ENCODE measurements around the gene SUGCT. TPM values are rescaled to one million over a fixed set of nuclear protein-coding genes. Genes with fewer than 3 reads are reported as not detected.
"Not testable (repeated sequence)": the region's sequence is repeated elsewhere in the genome, so short reads cannot be mapped to it uniquely, and the experiment has no call there.

Gene SUGCT
- total and polyA plus RNA-seq, 2 of the 8 experiments (the other 6 are each of a cell fraction or from before 2014, with no cell fraction given) = 2.8 to 5.4 TPM

DNA sequence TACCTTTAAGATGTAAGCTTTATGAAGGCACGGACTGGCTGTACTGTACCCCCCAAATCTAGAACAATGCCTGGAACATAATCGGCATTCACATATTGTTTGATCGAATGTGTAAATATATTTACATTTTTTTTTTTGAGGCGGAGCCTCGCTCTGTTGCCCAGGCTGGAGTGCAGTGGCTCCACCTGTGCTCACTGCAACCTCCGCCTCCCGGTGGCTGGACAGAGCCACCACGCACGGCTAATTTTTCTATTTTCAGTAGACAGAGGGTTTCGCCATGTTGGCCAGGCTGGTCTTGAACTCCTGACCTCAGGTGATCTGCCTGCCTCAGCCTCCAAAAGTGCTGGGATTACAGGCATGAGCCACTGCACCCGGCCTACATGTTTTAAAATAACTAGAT is 118.6 kb downstream of the SUGCT start:
- H3K79me1 ChIP-seq (ENCODE audit: low read depth, low read length); H3K56ac ChIP-seq (replicated peaks; ENCODE audit: insufficient read length, low read depth, low read length); H2BK20ac ChIP-seq (ENCODE audit: low read length); H3K9me3 ChIP-seq (ENCODE audit: insufficient read depth in 2 of 2, low read depth in 1 of 2, low read length in 1 of 2); H3K9ac ChIP-seq (replicated peaks in 1 of 4; ENCODE audit: extremely low read depth in 1 of 4, low read depth in 3 of 4, low read length in 3 of 4); H3K4me2 ChIP-seq (ENCODE audit: insufficient read depth in 1 of 2, low read depth in 2 of 2, low read length in 2 of 2); H2BK12ac ChIP-seq (ENCODE audit: low read depth, low read length); H3K36me3 ChIP-seq (ENCODE audit: control insufficient read depth in 2 of 4, insufficient read depth in 4 of 4, low read length in 3 of 4); H3K27ac ChIP-seq (ENCODE audit: low read depth, low read length); H3K4me1 ChIP-seq (replicated peaks in 1 of 4; ENCODE audit: control insufficient read depth in 3 of 4, insufficient read depth in 4 of 4, low read length in 3 of 4); H3K27me3 ChIP-seq (replicated peaks in 1 of 4; ENCODE audit: control insufficient read depth in 3 of 4, extremely low read depth in 1 of 4, insufficient read depth in 3 of 4, low read length in 3 of 4); DNase-seq (ENCODE audit: low read depth in 1 of 2, low spot score in 2 of 2); H3K23me2 ChIP-seq (ENCODE audit: low read depth, low read length); H3K4ac ChIP-seq (replicated peaks; ENCODE audit: insufficient read length, low read depth, low read length); H3K14ac ChIP-seq (ENCODE audit: insufficient read length); H2AK5ac ChIP-seq (ENCODE audit: low read depth, low read length); H3K4me3 ChIP-seq (ENCODE audit: extremely low read depth in 1 of 4, insufficient read depth in 2 of 4, low read depth in 3 of 4, low read length in 4 of 4); H3K18ac ChIP-seq (ENCODE audit: extremely low read depth, low read length); H4K91ac ChIP-seq (replicated peaks; ENCODE audit: insufficient read length, low read length); H4K20me1 ChIP-seq (replicated peaks in 1 of 2; ENCODE audit: control insufficient read depth in 1 of 2, insufficient read depth in 2 of 2, low read length in 2 of 2); H3K79me2 ChIP-seq (ENCODE audit: control insufficient read depth in 1 of 2, insufficient read depth in 2 of 2, low read length in 2 of 2); H2BK15ac ChIP-seq (ENCODE audit: low read length); H3K23ac ChIP-seq (ENCODE audit: insufficient read length); H2BK5ac ChIP-seq (ENCODE audit: low read depth, low read length); H2BK120ac ChIP-seq (replicated peaks; ENCODE audit: low read depth, low read length); POLR2A ChIA-PET (ENCODE audit: partially characterized antibody); H4K8ac ChIP-seq (ENCODE audit: extremely low read depth, insufficient read depth, low read length); H4K5ac ChIP-seq (ENCODE audit: insufficient read length, low read depth, low read length); FAIRE-seq; H2AFZ ChIP-seq (ENCODE audit: low read length): not testable (repeated sequence)
- CTCF ChIA-PET (ENCODE audit: partially characterized antibody) = interaction anchor here (0.7 to 1.0 kb wide), 4 partner anchors 14 to 149 kb away, joined by 3 to 11 read pairs (median 6); no protein-coding TSS in a partner anchor
- TF ChIP-seq CTCF (IDR thresholded peaks at IDR 0.05; ENCODE audit: control extremely low read depth in 1 of 3, insufficient read depth in 1 of 3, low read depth in 1 of 3, low read length in 3 of 3) (peak; percentile 15 to 45 (median 35)), RAD21 (IDR thresholded peaks at IDR 0.05 in 1 of 2, conservative IDR thresholded peaks at IDR 0.05 in 1 of 2; ENCODE audit: low read depth in 2 of 2, low read length in 2 of 2) (peak in 1 of 2 experiments; percentile 24; a peak in 2 of 4 replicates)
- WGBS, 2 experiments (ENCODE audit: extremely low coverage in 1 of 2, insufficient coverage in 1 of 2, insufficient read length in 1 of 2, insufficient replicate concordance in 2 of 2, low coverage in 1 of 2, low lambda C conversion rate in 2 of 2, missing lambda C conversion rate in 1 of 2) = 87% methylated on average over 11 of the region's 11 CpGs; no CpG with 5 or more reads in 1 of the 2 experiments
